Mucosa of descending colon (tissue), 3 donors: Measurements from ENCODE around the gene ARHGAP21. TPM values are rescaled to one million over a fixed set of nuclear protein-coding genes. Genes with fewer than 3 reads are reported as not detected.

Source experiments
- ATAC-seq: fragments of 200-7000 bp; cut with Tn5 transposase; one replicate; pipeline ENCODE4 v1.9.1; 2020; ENCODE audit warnings: mild to moderate bottlenecking, moderate library complexity
- DNase-seq, 3 donors: peaks; one replicate each; pipeline ENCODE4 v3.0.0-alpha.2; 2020
- H3K36me3 ChIP-seq: fragments of 200-600 bp; one replicate; pipeline ENCODE4 v1.8.0; 2021; ENCODE audit warnings: low read depth, mild to moderate bottlenecking
- H3K4me1 ChIP-seq: fragments of 200-600 bp; one replicate; pipeline ENCODE4 v1.8.0; 2021; ENCODE audit warnings: low read depth, mild to moderate bottlenecking
- H3K4me3 ChIP-seq: fragments of 200-600 bp; one replicate; pipeline ENCODE4 v1.8.0; 2021; ENCODE audit warnings: mild to moderate bottlenecking
- H3K9me3 ChIP-seq: fragments of 200-600 bp; one replicate; pipeline ENCODE4 v1.8.0; 2021; ENCODE audit warnings: mild to moderate bottlenecking
- CTCF ChIP-seq: fragments of 200-600 bp; IDR thresholded peaks from one replicate; pipeline ENCODE4 v1.8.0; 2022; ENCODE audit warnings: antibody characterized with exemption, mild to moderate bottlenecking
- intact Hi-C, 2 donors: fragments of 100-400 bp; cut with DNase I in 1 of 2; cut with micrococcal nuclease in 1 of 2; formaldehyde crosslinking; loops; one replicate each; pipeline versions ENCODE4 v1.11.0 to v1.11.1; 2022; cut with DNase I, micrococcal nuclease
- total RNA-seq, 3 donors: library from RNA; stranded (reverse); fragmentation: NEBNext Ultra II Directional in 2 of 3; extraction: Animal tissue kit (Norgen Biotek cat#: 25700) in 2 of 3; gene quantifications; one replicate each; pipeline versions ENCODE4 v1.2.1 to v1.2.4, GENCODE V29; 2021 to 2023
- donor health status: DM: no; HTN: no; CAD: no; lungs with moderate emphysema.
- donor health status: DM: no; HTN: no; CAD: no.
- donor health status: DM: no; HTN: yes; CAD: no.

Gene ARHGAP21
- total RNA-seq, 3 donors from 2014 or later = 91.3 to 127 (median 109) TPM

- Histone ChIP-seq H3K9me3 (no peaks in the 10 kb centered on the region), H3K4me3 (no peak overlapping the region), H3K36me3 (no peaks in the 10 kb centered on the region), H3K4me1 (peaks cover 24% of the 10 kb centered on the region)
- ATAC-seq = peak; percentile 82
- no peak for TF ChIP-seq CTCF
- intact Hi-C loops = no loop called here
- DNase-seq = peak in 1 of 3 donors; percentile 37
Observed at GRCh38 chr10:24706479-24707118, 17.1 kb downstream of the ARHGAP21 start.

GRCh38 chr10:24703700-24704099 lies 20.0 kb downstream of the ARHGAP21 start:
- peaks cover 24% of the 10 kb centered on the region for H3K4me1 ChIP-seq
- no peak overlapping the region for H3K4me3 ChIP-seq
- intact Hi-C loops = no loop called here
- no peaks in the 10 kb centered on the region for H3K9me3 ChIP-seq
- ATAC-seq = no peak
- no peak for DNase-seq
- no peaks in the 10 kb centered on the region for H3K36me3 ChIP-seq
- no peak for TF ChIP-seq CTCF

GRCh38 chr10:24701447-24701846 lies 22.2 kb downstream of the ARHGAP21 start:
- Histone ChIP-seq H3K36me3 (no peaks in the 10 kb centered on the region), H3K9me3 (no peaks in the 10 kb centered on the region), H3K4me1 (peaks cover 5% of the 10 kb centered on the region), H3K4me3 (no peak overlapping the region)
- intact Hi-C loops = no loop called here
- DNase-seq = no peak
- TF ChIP-seq CTCF = no peak
- ATAC-seq = peak; percentile 19

GRCh38 chr10:24700948-24701347 lies 22.7 kb downstream of the ARHGAP21 start:
- intact Hi-C loops = no loop called here
- ATAC-seq (no peak), DNase-seq (no peak)
- no peak for TF ChIP-seq CTCF
- no peaks in the 10 kb centered on the region for H3K9me3 ChIP-seq
- H3K4me3 ChIP-seq = no peak overlapping the region
- H3K4me1 ChIP-seq = peaks cover under 1% of the 10 kb centered on the region
- H3K36me3 ChIP-seq = no peaks in the 10 kb centered on the region

GRCh38 chr10:24698270-24698669 lies 25.4 kb downstream of the ARHGAP21 start:
- H3K4me1 ChIP-seq = no peaks in the 10 kb centered on the region

More at GRCh38 chr10:24698270-24698669, 25.4 kb downstream of the ARHGAP21 start:
- H3K4me3 ChIP-seq = no peak overlapping the region
- intact Hi-C loops = no loop called here
- H3K9me3 ChIP-seq = no peaks in the 10 kb centered on the region
- DNase-seq = no peak
- no peak for ATAC-seq
- no peaks in the 10 kb centered on the region for H3K36me3 ChIP-seq
- no peak for TF ChIP-seq CTCF
